Peyer's patch (tissue), 4 donors: Measurements from ENCODE around the gene BTNL8.

Experiments
- CTCF ChIP-seq, 6 experiments: fragments of 450-650 bp in 4 of 6; fragments of 200-600 bp in 2 of 6; sonication (generic) in 1 of 6; IDR thresholded peaks; one replicate each; pipeline ENCODE4 v1.5.1; 2017 to 2019; ENCODE audit warnings: antibody characterized with exemption in 6 of 6, mild to moderate bottlenecking in 3 of 6, moderate library complexity in 1 of 6
- POLR2A ChIP-seq, 2 donors: fragments of 450-650 bp; IDR thresholded peaks; one replicate each; pipeline ENCODE4 v1.5.1; 2017; ENCODE audit warnings: antibody characterized with exemption in 2 of 2, mild to moderate bottlenecking in 2 of 2, moderate library complexity in 2 of 2

- TF ChIP-seq CTCF (IDR thresholded peaks at IDR 0.05) (no peak), POLR2A (IDR thresholded peaks at IDR 0.05) (no peak)
Measured at GRCh38 chr5:180959661-180960060, 60.7 kb downstream of the BTNL8 start.
